PC-3 (cell line): ENCODE data around the gene CDH26.

Experiments
- EZH2 ChIP-seq: fragments of 300-600 bp; sonication (generic); IDR thresholded peaks from one replicate; pipeline ENCODE4 v1.6.1; 2017; ENCODE audit warnings: antibody characterized with exemption, mild to moderate bottlenecking, low read length; ENCODE audit not compliant: unreplicated experiment
- TF ChIP-seq, protein P1 (sequence below): fragments of 300-600 bp; sonication (generic); conservative IDR thresholded peaks from 2 replicates; pipeline ENCODE4 v1.5.1; 2017; ENCODE audit warnings: antibody characterized with exemption, low read depth, mild to moderate bottlenecking, low read length

DNA sequence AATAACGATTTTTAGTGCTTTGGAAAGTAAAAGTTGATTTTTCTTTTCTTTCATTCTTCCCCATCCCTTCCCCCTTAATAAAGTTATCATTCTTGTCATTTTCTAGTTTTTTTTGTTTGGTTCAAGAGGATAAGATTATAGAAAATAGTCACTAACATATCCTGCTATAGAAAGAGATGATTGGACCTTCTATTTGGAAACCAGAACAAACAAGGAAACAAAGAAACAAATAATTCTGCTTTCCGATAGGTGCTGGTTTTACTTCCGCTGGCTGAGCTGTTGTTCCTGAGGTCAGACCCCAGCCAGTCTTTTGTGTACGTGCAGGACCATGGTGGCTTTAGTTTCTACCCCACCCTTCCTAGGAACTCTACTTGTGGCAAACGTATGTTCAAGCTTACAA, at the start of gene CDH26:
- no peak for TF ChIP-seq EZH2
- TF ChIP-seq, protein P1, sequence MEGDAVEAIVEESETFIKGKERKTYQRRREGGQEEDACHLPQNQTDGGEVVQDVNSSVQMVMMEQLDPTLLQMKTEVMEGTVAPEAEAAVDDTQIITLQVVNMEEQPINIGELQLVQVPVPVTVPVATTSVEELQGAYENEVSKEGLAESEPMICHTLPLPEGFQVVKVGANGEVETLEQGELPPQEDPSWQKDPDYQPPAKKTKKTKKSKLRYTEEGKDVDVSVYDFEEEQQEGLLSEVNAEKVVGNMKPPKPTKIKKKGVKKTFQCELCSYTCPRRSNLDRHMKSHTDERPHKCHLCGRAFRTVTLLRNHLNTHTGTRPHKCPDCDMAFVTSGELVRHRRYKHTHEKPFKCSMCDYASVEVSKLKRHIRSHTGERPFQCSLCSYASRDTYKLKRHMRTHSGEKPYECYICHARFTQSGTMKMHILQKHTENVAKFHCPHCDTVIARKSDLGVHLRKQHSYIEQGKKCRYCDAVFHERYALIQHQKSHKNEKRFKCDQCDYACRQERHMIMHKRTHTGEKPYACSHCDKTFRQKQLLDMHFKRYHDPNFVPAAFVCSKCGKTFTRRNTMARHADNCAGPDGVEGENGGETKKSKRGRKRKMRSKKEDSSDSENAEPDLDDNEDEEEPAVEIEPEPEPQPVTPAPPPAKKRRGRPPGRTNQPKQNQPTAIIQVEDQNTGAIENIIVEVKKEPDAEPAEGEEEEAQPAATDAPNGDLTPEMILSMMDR, result no peak
